GM12878 (cell line): Measurements from ENCODE around the gene HOXC9. TPM values are rescaled to one million over a fixed set of nuclear protein-coding genes. Genes with fewer than 3 reads are reported as not detected.

ENCODE experiments used
- ATAC-seq: fragments of 200-7000 bp; cut with Tn5 transposase; 3 replicates; pipeline ENCODE4 v1.9.1; 2020; ENCODE audit warnings: mild to moderate bottlenecking, moderate library complexity
- BruUV-seq: library from RNA; stranded (reverse); fragments of 400-500 nt; replicated peaks from 2 replicates; lab custom pipeline; 2021; lab: Mats Ljungman, UMichigan
- CTCF ChIA-PET: fragments of 300-600 bp; sonication (Branson Sonifier 250); formaldehyde crosslinking; extraction: SDS; loops from one replicate; lab custom pipeline; 2021; ENCODE audit warnings: inconsistent platforms; lab: Yijun Ruan, JAX
- POLR2A ChIA-PET: fragments of 350-600 bp; formaldehyde crosslinking; extraction: SDS; loops from one replicate; lab custom pipeline; 2021; ENCODE audit warnings: inconsistent platforms; lab: Charles Lee
- RAD21 ChIA-PET: fragments of 300-600 bp; sonication (Branson Sonifier 250); formaldehyde crosslinking; loops from one replicate; lab custom pipeline; 2023; ENCODE audit warnings: antibody characterized with exemption; ENCODE audit not compliant: unreplicated experiment; lab: Charles Lee
- SMC1A ChIA-PET: fragments of 300-600 bp; sonication (Branson Sonifier 250); formaldehyde crosslinking; loops from one replicate; lab custom pipeline; 2023; ENCODE audit not compliant: unreplicated experiment, uncharacterized antibody; lab: Charles Lee
- DNase-seq: peaks from one replicate; pipeline ENCODE4 v3.0.0-alpha.2; 2011; ENCODE audit warnings: low read depth, low spot score
- FAIRE-seq: peaks from 3 replicates; lab custom pipeline; 2011; peaks lifted over from hg19 to GRCh38; lab: Jason Lieb, UNC
- H2AFZ ChIP-seq: 2 replicates; pipeline ENCODE4 v1.6.0; 2011; ENCODE audit warnings: low read depth, low read length, control low read depth; ENCODE audit not compliant: control insufficient read depth
- H3K27ac ChIP-seq: 2 replicates; pipeline ENCODE4 v1.5.1; 2011; ENCODE audit warnings: control low read depth; ENCODE audit not compliant: control insufficient read depth, insufficient read depth
- H3K27me3 ChIP-seq, 2 experiments: replicated peaks in 1 of 2; 2 replicates each; pipeline versions ENCODE4 v1.6.0 to v1.6.1; 2011; ENCODE audit warnings: low read length in 1 of 2; ENCODE audit not compliant: control insufficient read depth in 2 of 2, insufficient read depth in 2 of 2
- H3K36me3 ChIP-seq, 2 experiments: 2 replicates each; pipeline ENCODE4 v1.5.1; 2011; ENCODE audit warnings: low read length in 1 of 2; ENCODE audit not compliant: control insufficient read depth in 2 of 2, insufficient read depth in 2 of 2
- H3K4me1 ChIP-seq: 2 replicates; pipeline ENCODE4 v1.6.1; 2011; ENCODE audit warnings: mild to moderate bottlenecking, low read length, moderate library complexity, mixed read lengths; ENCODE audit not compliant: control insufficient read depth, insufficient read depth
- H3K4me2 ChIP-seq: 2 replicates; pipeline ENCODE4 v1.6.0; 2011; ENCODE audit warnings: control low read depth; ENCODE audit not compliant: control insufficient read depth, insufficient read depth
- H3K4me3 ChIP-seq: fragments of 200-600 bp; sonication (generic); 2 replicates; pipeline ENCODE4 v1.5.1; 2016
- H3K79me2 ChIP-seq: 2 replicates; pipeline ENCODE4 v1.6.0; 2011; ENCODE audit warnings: low read length; ENCODE audit not compliant: control insufficient read depth, insufficient read depth
- H3K9ac ChIP-seq: 2 replicates; pipeline ENCODE4 v1.8.0; 2011; ENCODE audit warnings: low read length, control low read depth, mixed read lengths; ENCODE audit not compliant: control insufficient read depth, insufficient read depth
- H3K9me3 ChIP-seq: replicated peaks from 3 replicates; pipeline ENCODE4 v1.5.1; 2011; ENCODE audit warnings: mild to moderate bottlenecking, low read length; ENCODE audit not compliant: control insufficient read depth, insufficient read depth
- H4K20me1 ChIP-seq: 2 replicates; pipeline ENCODE4 v1.6.0; 2011; ENCODE audit not compliant: control insufficient read depth, insufficient read depth
- LARP7 ChIP-seq: fragments of 450-650 bp; IDR thresholded peaks from 2 replicates; pipeline ENCODE4 v1.6.1; 2017; ENCODE audit warnings: mild to moderate bottlenecking
- MLLT1 ChIP-seq: fragments of 450-650 bp; IDR thresholded peaks from 2 replicates; pipeline ENCODE4 v1.6.1; 2016; ENCODE audit warnings: mild to moderate bottlenecking
- WGBS: methylation state at CpG from one replicate; pipeline ENCODE4 v1.1.6; 2016; ENCODE audit warnings: low lambda C conversion rate; ENCODE audit not compliant: insufficient replicate concordance, insufficient coverage; ENCODE audit errors: missing lambda C conversion rate; 5-methylcytosine and 5-hydroxymethylcytosine counted together
- in situ Hi-C: fragments of 300-500 bp; cut with MboI; formaldehyde crosslinking; loops from 9 replicates; pipeline ENCODE4 v1.14.3; 2018; ENCODE audit warnings: mixed read lengths
- intact Hi-C: fragments of 100-400 bp; cut with micrococcal nuclease; formaldehyde crosslinking; loops from one replicate; pipeline ENCODE4 v1.14.2; 2022; ENCODE audit not compliant: unreplicated experiment
- polyA plus RNA-seq, 11 experiments: library from polyadenylated mRNA; depleted of rRNA in 4 of 11; unstranded in 6 of 11; stranded (reverse) in 5 of 11; fragments of >200 nt; fragmentation: Nextera tagmentation in 4 of 11; fragmentation: Illumina TruSeq in 1 of 11; extraction: Ambion mirVana in 4 of 11; extraction: Trizol in 1 of 11; gene quantifications; 1 replicate in 1 of 11; 2 replicates in 10 of 11; pipeline versions ENCODE4 v1.2.1 to v1.2.3, GENCODE V29; 2011 to 2016; ENCODE audit warnings: inconsistent platforms in 2 of 11, missing spikeins in 2 of 11, low read depth in 1 of 11
- total RNA-seq, 4 experiments: library from RNA; depleted of rRNA in 3 of 4; stranded (reverse); fragments of >200 nt in 3 of 4; fragmentation: Illumina TruSeq in 1 of 4; extraction: Trizol in 1 of 4; gene quantifications; 2 replicates each; pipeline versions ENCODE4 v1.2.1 to v1.2.3, GENCODE V29; 2013 to 2021

HOXC9 gene
- total and polyA plus RNA-seq, 10 of the 15 experiments (the other 5 are each of a cell fraction or from before 2014, with no cell fraction given) = not detected

- in situ Hi-C loops (no loop called here), intact Hi-C loops (no loop called here)
- Histone ChIP-seq H3K36me3 (no peaks in the 10 kb centered on the region), H3K79me2 (peaks cover 14% of the 10 kb centered on the region), H3K27ac (no peak overlapping the region; the same call in 1 of the 2 replicates), H3K9ac (no peak overlapping the region), H3K4me3 (no peak overlapping the region), H3K4me2 (peak overlapping the region; percentile 80; the same call in 1 of the 2 replicates), H3K27me3 (peaks cover 4% of the 10 kb centered on the region in 2 experiments; a peak in 3 of 4 replicates), H4K20me1 (no peaks in the 10 kb centered on the region), H3K4me1 (peaks cover 22% of the 10 kb centered on the region), H2AFZ (peak overlapping the region; percentile 65; the same call in 1 of the 2 replicates), H3K9me3 (no peaks in the 10 kb centered on the region)
- TF ChIP-seq MLLT1 (0 out of 2 replicates have a peak, but pooled peaks have one; percentile 27), LARP7 (no peak)
- ChIA-PET POLR2A (interaction anchor here (0.7 to 3.7 kb wide), 9 partner anchors 11 to 414 kb away, joined by 3 to 17 read pairs (median 4); partner anchors contain the start of genes CBX5, HNRNPA1 and SMUG1), CTCF (interaction anchor here (0.9 to 6.7 kb wide), 14 partner anchors 11 to 164 kb away, joined by 3 to 86 read pairs (median 9); partner anchors contain the start of genes HOXC5, HOXC6 and SMUG1), RAD21 (interaction anchor here (0.7 to 6.0 kb wide), 12 partner anchors 7 to 295 kb away, joined by 3 to 56 read pairs (median 6); partner anchors contain the start of genes HOXC5 and SMUG1), SMC1A (interaction anchor here (0.6 to 4.6 kb wide), 14 partner anchors 11 to 310 kb away, joined by 3 to 37 read pairs (median 4); partner anchors contain the start of genes HOXC5, HOXC6 and SMUG1)
- FAIRE-seq (no peak), DNase-seq (no peak), ATAC-seq (no peak)
- 81% methylated on average over 24 of the region's 24 CpGs for WGBS
- BruUV-seq = no TSS peak
Observed at GRCh38 chr12:54051874-54052437, 52.0 kb downstream of the HOXC9 start.
